Osteocyte (in vitro differentiated cells): Measurements from ENCODE around the gene TBC1D16. TPM values are rescaled to one million over a fixed set of nuclear protein-coding genes. Genes with fewer than 3 reads are reported as not detected.

Source experiments
- DNase-seq: peaks from one replicate; pipeline ENCODE4 v3.0.0; 2021; ENCODE audit warnings: mixed read lengths; ENCODE audit not compliant: unreplicated experiment; ENCODE audit errors: extremely low spot score
- H3K27ac Mint-ChIP-seq: one replicate; pipeline ENCODE4 v1.8.0; 2021; ENCODE audit warnings: mild to moderate bottlenecking, mixed read lengths; ENCODE audit not compliant: unreplicated experiment
- H3K27me3 Mint-ChIP-seq: one replicate; pipeline ENCODE4 v1.8.0; 2021; ENCODE audit warnings: mixed read lengths; ENCODE audit not compliant: unreplicated experiment
- H3K36me3 Mint-ChIP-seq: one replicate; pipeline ENCODE4 v1.8.0; 2021; ENCODE audit warnings: mixed read lengths; ENCODE audit not compliant: unreplicated experiment
- H3K4me1 Mint-ChIP-seq: one replicate; pipeline ENCODE4 v1.8.0; 2021; ENCODE audit warnings: mixed read lengths; ENCODE audit not compliant: unreplicated experiment
- H3K4me3 Mint-ChIP-seq: one replicate; pipeline ENCODE4 v1.8.0; 2021; ENCODE audit warnings: mild to moderate bottlenecking, moderate library complexity, mixed read lengths; ENCODE audit not compliant: unreplicated experiment
- H3K9me3 Mint-ChIP-seq: one replicate; pipeline ENCODE4 v1.8.0; 2021; ENCODE audit warnings: mixed read lengths; ENCODE audit not compliant: unreplicated experiment
- CTCF ChIP-seq: fragments of 200-600 bp; sonication (generic); IDR thresholded peaks from 2 replicates; pipeline ENCODE4 v1.5.0; 2021; ENCODE audit warnings: antibody characterized with exemption, mild to moderate bottlenecking, moderate library complexity
- total RNA-seq: library from RNA; stranded (reverse); gene quantifications from 2 replicates; pipeline ENCODE4 v1.2.1, GENCODE V29; 2021

The TBC1D16 gene
- total RNA-seq, 1 donor from 2014 or later: 45.9 TPM

GRCh38 chr17:79942011-79942405 lies 93.7 kb downstream of the TBC1D16 start:
- no peak for TF ChIP-seq CTCF
- Mint-ChIP-seq H3K4me1 (peaks cover 9% of the 10 kb centered on the region), H3K4me3 (no peak overlapping the region), H3K36me3 (peaks cover 30% of the 10 kb centered on the region), H3K27ac (no peak overlapping the region), H3K27me3 (no peaks in the 10 kb centered on the region), H3K9me3 (no peaks in the 10 kb centered on the region)
- DNase-seq: no peak

- no peak overlapping the region for H3K27ac Mint-ChIP-seq
- no peak for DNase-seq
- no peaks in the 10 kb centered on the region for H3K27me3 Mint-ChIP-seq
- peaks cover 14% of the 10 kb centered on the region for H3K4me1 Mint-ChIP-seq
- H3K36me3 Mint-ChIP-seq: peaks cover 30% of the 10 kb centered on the region
- H3K4me3 Mint-ChIP-seq: no peak overlapping the region
- no peaks in the 10 kb centered on the region for H3K9me3 Mint-ChIP-seq
- no peak for TF ChIP-seq CTCF
Measured at GRCh38 chr17:79941088-79942010, 94.3 kb downstream of the TBC1D16 start.

GRCh38 chr17:79940459-79941087 lies 95.1 kb downstream of the TBC1D16 start:
- no peak for TF ChIP-seq CTCF
- H3K27me3 Mint-ChIP-seq: no peaks in the 10 kb centered on the region
- H3K4me1 Mint-ChIP-seq: peaks cover 15% of the 10 kb centered on the region
- no peak for DNase-seq
- no peak overlapping the region for H3K4me3 Mint-ChIP-seq
- no peaks in the 10 kb centered on the region for H3K9me3 Mint-ChIP-seq
- H3K36me3 Mint-ChIP-seq: peaks cover 30% of the 10 kb centered on the region
- H3K27ac Mint-ChIP-seq: no peak overlapping the region

GRCh38 chr17:79939755-79940458 lies 95.8 kb downstream of the TBC1D16 start:
- Mint-ChIP-seq H3K9me3 (no peaks in the 10 kb centered on the region), H3K4me1 (peaks cover 18% of the 10 kb centered on the region), H3K36me3 (peaks cover 30% of the 10 kb centered on the region), H3K4me3 (no peak overlapping the region), H3K27me3 (no peaks in the 10 kb centered on the region), H3K27ac (no peak overlapping the region)
- no peak for DNase-seq
- no peak for TF ChIP-seq CTCF

GRCh38 chr17:79939094-79939435 lies 96.6 kb downstream of the TBC1D16 start:
- no peaks in the 10 kb centered on the region for H3K27me3 Mint-ChIP-seq
- DNase-seq: no peak
- H3K9me3 Mint-ChIP-seq: no peaks in the 10 kb centered on the region
- peaks cover 20% of the 10 kb centered on the region for H3K4me1 Mint-ChIP-seq
- no peak overlapping the region for H3K27ac Mint-ChIP-seq
- H3K36me3 Mint-ChIP-seq: peaks cover 25% of the 10 kb centered on the region
- no peak for TF ChIP-seq CTCF
- H3K4me3 Mint-ChIP-seq: no peak overlapping the region
